ENCODE data around the gene C12orf50. TPM values are rescaled to one million over a fixed set of nuclear protein-coding genes. Genes with fewer than 3 reads are reported as not detected.

C12orf50 gene
- total and polyA plus RNA-seq, 9 of the 15 experiments (the other 6 are each of a cell fraction or from before 2014, with no cell fraction given), result 0.07 to 0.14 (median 0.11) TPM; not detected in 6

GRCh38 chr12:88026196-88026595 lies 3.0 kb downstream of the C12orf50 start (continued):
- TF ChIP-seq TSC22D4 (tag; IDR thresholded peaks at IDR 0.05) (no peak), SOX6 (IDR thresholded peaks at IDR 0.05) (no peak)

DNA sequence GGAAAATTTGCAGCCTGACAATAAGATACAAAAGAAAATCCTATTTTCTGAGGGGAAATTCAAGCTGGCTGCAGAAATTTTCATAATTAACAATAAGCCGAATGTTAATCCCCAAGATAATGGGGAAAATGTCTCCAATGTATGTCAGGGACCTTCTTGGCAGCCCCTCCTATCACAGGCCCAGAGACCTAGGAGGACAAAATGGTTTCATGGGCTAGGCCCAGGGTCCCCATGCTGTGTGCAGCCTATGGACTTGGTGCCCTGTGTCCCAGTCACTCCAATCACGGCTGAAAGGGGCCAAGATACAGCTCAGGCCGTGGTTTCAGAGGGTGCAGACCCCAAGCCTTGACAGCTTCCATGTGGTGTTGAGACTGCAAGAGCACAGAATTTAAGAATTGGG lies 11.2 kb downstream of the C12orf50 start:
- Histone ChIP-seq H3K9me1 (ENCODE audit: control insufficient read depth, insufficient read depth, low read length) (no peaks in the 10 kb centered on the region), H3K27ac (ENCODE audit: extremely low read depth, low read depth, low read length) (no peak overlapping the region), H3K27me3 (ENCODE audit: control insufficient read depth in 2 of 2, insufficient read depth in 2 of 2, low read length in 2 of 2) (no peaks in the 10 kb centered on the region), H3K79me2 (ENCODE audit: control insufficient read depth, insufficient read depth, low read length) (no peaks in the 10 kb centered on the region), H3K9me3 (replicated peaks; ENCODE audit: control insufficient read depth, insufficient read depth, low read depth, low read length) (no peaks in the 10 kb centered on the region), H4K20me1 (replicated peaks; ENCODE audit: control insufficient read depth, insufficient read depth, low read length) (no peaks in the 10 kb centered on the region), H3K4me3 (no peak overlapping the region), H2AFZ (ENCODE audit: low read depth, low read length) (no peak overlapping the region), H3K36me3 (ENCODE audit: control insufficient read depth, insufficient read depth, low read length) (no peaks in the 10 kb centered on the region), H3K4me1 (replicated peaks in 1 of 2; ENCODE audit: control insufficient read depth in 2 of 2, insufficient read depth in 2 of 2, low read length in 2 of 2) (no peaks in the 10 kb centered on the region), H3K4me2 (ENCODE audit: insufficient read depth, low read length) (no peak overlapping the region), H3K9ac (ENCODE audit: insufficient read depth in 1 of 2, low read depth in 2 of 2, low read length in 2 of 2) (no peak overlapping the region)
- intact Hi-C loops (cut with micrococcal nuclease) (no loop called here), in situ Hi-C loops (cut with MboI) (no loop called here)
- TF ChIP-seq SIRT6 (IDR thresholded peaks at IDR 0.05; ENCODE audit: low read depth, low read length), result no peak
- no peak for TF ChIP-seq ZNF3 (CRISPR knock-in tag; IDR thresholded peaks at IDR 0.05)
- no peak for TF ChIP-seq ZFPM2 (CRISPR knock-in tag; IDR thresholded peaks at IDR 0.05)
- peak; percentile 48 for TF ChIP-seq ZFP36 (IDR thresholded peaks at IDR 0.05; ENCODE audit: low read depth, low read length, partially characterized antibody)
- ATAC-seq (no peak), FAIRE-seq (no peak), DNase-seq (ENCODE audit: extremely low read depth in 1 of 4, low spot score in 3 of 4) (no peak)
- ChIA-PET CTCF (ENCODE audit: low intra/inter-chr PET ratio) (no interaction called here), POLR2A (no interaction called here)
- 2% methylated on average over 3 of the region's 3 CpGs for WGBS (ENCODE audit: insufficient coverage, low coverage, missing lambda C conversion rate)
- no TSS peak for BruUV-seq (replicated peaks)

DNA sequence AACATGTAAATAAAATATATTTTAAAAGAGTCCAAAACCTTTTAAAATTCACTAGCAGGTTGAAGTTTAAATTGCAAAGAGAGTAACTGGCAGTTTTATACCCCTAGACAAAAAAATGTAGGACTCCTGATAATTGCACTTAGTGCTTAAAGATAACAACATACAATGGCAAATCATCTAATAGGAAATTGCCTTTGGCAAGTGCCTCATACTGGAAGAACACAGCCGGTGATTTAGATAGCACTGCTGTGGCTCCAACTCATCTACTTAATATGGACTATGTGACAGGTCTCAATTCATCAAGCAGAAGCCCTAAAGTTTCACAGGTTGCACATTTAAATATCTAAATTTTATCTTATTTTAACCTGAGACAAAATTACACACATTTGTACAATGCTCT lies 13.4 kb downstream of the C12orf50 start:
- no peaks in the 10 kb centered on the region for H3K79me2 ChIP-seq (ENCODE audit: control insufficient read depth, insufficient read depth, low read length)
- intact Hi-C loops (cut with micrococcal nuclease), result no loop called here
- H3K27me3 ChIP-seq (ENCODE audit: control insufficient read depth in 2 of 2, insufficient read depth in 2 of 2, low read length in 2 of 2), result no peaks in the 10 kb centered on the region
- H3K4me3 ChIP-seq, result no peak overlapping the region
- 4% methylated on average over 1 of the region's 1 CpG for WGBS (ENCODE audit: insufficient coverage, low coverage, missing lambda C conversion rate)
- no peaks in the 10 kb centered on the region for H4K20me1 ChIP-seq (replicated peaks; ENCODE audit: control insufficient read depth, insufficient read depth, low read length)
- H3K4me2 ChIP-seq (ENCODE audit: insufficient read depth, low read length), result no peak overlapping the region
- no peaks in the 10 kb centered on the region for H3K4me1 ChIP-seq (replicated peaks in 1 of 2; ENCODE audit: control insufficient read depth in 2 of 2, insufficient read depth in 2 of 2, low read length in 2 of 2)
- no peak for DNase-seq (ENCODE audit: extremely low read depth in 1 of 4, low spot score in 3 of 4)
- H3K27ac ChIP-seq (ENCODE audit: extremely low read depth, low read depth, low read length), result no peak overlapping the region
- CTCF ChIA-PET (ENCODE audit: low intra/inter-chr PET ratio), result no interaction called here
- no peaks in the 10 kb centered on the region for H3K36me3 ChIP-seq (ENCODE audit: control insufficient read depth, insufficient read depth, low read length)
- ATAC-seq, result no peak
- POLR2A ChIA-PET, result no interaction called here
- BruUV-seq (replicated peaks), result no TSS peak
- no peak overlapping the region for H3K9ac ChIP-seq (ENCODE audit: insufficient read depth in 1 of 2, low read depth in 2 of 2, low read length in 2 of 2)
- in situ Hi-C loops (cut with MboI), result no loop called here
- H2AFZ ChIP-seq (ENCODE audit: low read depth, low read length), result no peak overlapping the region
- no peak for FAIRE-seq
- H3K9me1 ChIP-seq (ENCODE audit: control insufficient read depth, insufficient read depth, low read length), result no peaks in the 10 kb centered on the region
- no peaks in the 10 kb centered on the region for H3K9me3 ChIP-seq (replicated peaks; ENCODE audit: control insufficient read depth, insufficient read depth, low read depth, low read length)
- no peak for TF ChIP-seq FOXA1 (IDR thresholded peaks at IDR 0.05; ENCODE audit: borderline replicate concordance)
- TF ChIP-seq, protein P1, sequence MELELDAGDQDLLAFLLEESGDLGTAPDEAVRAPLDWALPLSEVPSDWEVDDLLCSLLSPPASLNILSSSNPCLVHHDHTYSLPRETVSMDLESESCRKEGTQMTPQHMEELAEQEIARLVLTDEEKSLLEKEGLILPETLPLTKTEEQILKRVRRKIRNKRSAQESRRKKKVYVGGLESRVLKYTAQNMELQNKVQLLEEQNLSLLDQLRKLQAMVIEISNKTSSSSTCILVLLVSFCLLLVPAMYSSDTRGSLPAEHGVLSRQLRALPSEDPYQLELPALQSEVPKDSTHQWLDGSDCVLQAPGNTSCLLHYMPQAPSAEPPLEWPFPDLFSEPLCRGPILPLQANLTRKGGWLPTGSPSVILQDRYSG (tag; conservative IDR thresholded peaks at IDR 0.05; ENCODE audit: low read depth), result no peak
- TF ChIP-seq STAG1 (CRISPR knock-in tag; IDR thresholded peaks at IDR 0.05; ENCODE audit: borderline replicate concordance), result no peak
- no peak for TF ChIP-seq L3MBTL2 (IDR thresholded peaks at IDR 0.05)
- TF ChIP-seq HNRNPLL (IDR thresholded peaks at IDR 0.05; ENCODE audit: low read depth, low read length, poor library complexity, severe bottlenecking), result no peak
- TF ChIP-seq ETS2 (tag; IDR thresholded peaks at IDR 0.05; ENCODE audit: borderline replicate concordance, poor library complexity, severe bottlenecking), result no peak
- no peak for TF ChIP-seq THRAP3 (IDR thresholded peaks at IDR 0.05; ENCODE audit: borderline replicate concordance)
- no peak for TF ChIP-seq KLF13 (tag; IDR thresholded peaks at IDR 0.05; ENCODE audit: borderline replicate concordance, low read depth)
- no peak for TF ChIP-seq SNIP1 (IDR thresholded peaks at IDR 0.05; ENCODE audit: low read depth)
- TF ChIP-seq ELF4 (CRISPR knock-in tag; IDR thresholded peaks at IDR 0.05), result no peak
